ENCODE data around the gene PSKH1. TPM values are rescaled to one million over a fixed set of nuclear protein-coding genes. Genes with fewer than 3 reads are reported as not detected.

The PSKH1 gene
- total and polyA plus RNA-seq, 9 of the 15 experiments (the other 6 are each of a cell fraction or from before 2014, with no cell fraction given) = 0.96 to 20.9 (median 9.4) TPM

GRCh38 chr16:67893743-67894399 is 817 bp downstream of the PSKH1 start (continued):
- TF ChIP-seq BRF1 (IDR thresholded peaks at IDR 0.05; ENCODE audit: borderline replicate concordance, extremely low read depth, insufficient read length) = no peak
- no peak for TF ChIP-seq ZBTB9 (CRISPR knock-in tag; IDR thresholded peaks at IDR 0.05)
- TF ChIP-seq TFAP4 (CRISPR knock-in tag; IDR thresholded peaks at IDR 0.05; ENCODE audit: borderline replicate concordance) = peak; percentile 54
- TF ChIP-seq GABPB1 (CRISPR knock-in tag; IDR thresholded peaks at IDR 0.05) = 0 out of 2 replicates have a peak, but pooled peaks have one; percentile 2
- no peak for TF ChIP-seq ZNF695 (CRISPR knock-in tag; IDR thresholded peaks at IDR 0.05)
- no peak for TF ChIP-seq BRD4 (IDR thresholded peaks at IDR 0.05)

GRCh38 chr16:67897231-67897630 is 4.2 kb downstream of the PSKH1 start:
- Histone ChIP-seq H3K4me2 (ENCODE audit: insufficient read depth, low read length) (no peak overlapping the region), H3K36me3 (ENCODE audit: control insufficient read depth, insufficient read depth, low read length) (0 out of 3 replicates have a peak, but pooled peaks cover 3% of the 10 kb centered on the region), H3K27ac (ENCODE audit: extremely low read depth, low read depth, low read length) (no peak overlapping the region), H3K27me3 (ENCODE audit: control insufficient read depth in 2 of 2, insufficient read depth in 2 of 2, low read length in 2 of 2) (no peaks in the 10 kb centered on the region), H3K79me2 (ENCODE audit: control insufficient read depth, insufficient read depth, low read length) (peaks cover 63% of the 10 kb centered on the region), H3K4me1 (replicated peaks in 1 of 2; ENCODE audit: control insufficient read depth in 2 of 2, insufficient read depth in 2 of 2, low read length in 2 of 2) (peaks cover 5 to 16% of the 10 kb centered on the region in 2 experiments; a peak in 3 of 5 replicates), H2AFZ (ENCODE audit: low read depth, low read length) (no peak overlapping the region), H4K20me1 (replicated peaks; ENCODE audit: control insufficient read depth, insufficient read depth, low read length) (peaks cover 7% of the 10 kb centered on the region; the same call in 1 of the 2 replicates), H3K9me3 (replicated peaks; ENCODE audit: control insufficient read depth, insufficient read depth, low read depth, low read length) (no peaks in the 10 kb centered on the region), H3K9me1 (ENCODE audit: control insufficient read depth, insufficient read depth, low read length) (no peaks in the 10 kb centered on the region), H3K4me3 (no peak overlapping the region), H3K9ac (ENCODE audit: insufficient read depth in 1 of 2, low read depth in 2 of 2, low read length in 2 of 2) (no peak overlapping the region)
- 74% methylated on average over 3 of the region's 3 CpGs for WGBS (ENCODE audit: insufficient coverage, low coverage, missing lambda C conversion rate)
- in situ Hi-C loops (cut with MboI) (no loop called here), intact Hi-C loops (cut with micrococcal nuclease) (no loop called here)
- CTCF ChIA-PET (ENCODE audit: low intra/inter-chr PET ratio) = interaction anchor here (0.6 kb wide), 1 partner anchor 432 kb away, joined by 3 read pairs; no protein-coding TSS in a partner anchor
- FAIRE-seq (no peak), DNase-seq (ENCODE audit: extremely low read depth in 1 of 4, low spot score in 3 of 4) (no peak), ATAC-seq (no peak)
- POLR2A ChIA-PET = interaction anchor here (0.6 to 2.1 kb wide), 5 partner anchors 11 to 237 kb away, joined by 3 to 13 read pairs (median 4); partner anchors contain the start of gene ACD
- no TSS peak for BruUV-seq (replicated peaks)
- TF ChIP-seq HDAC1 (IDR thresholded peaks at IDR 0.05) = no peak
- no peak for TF ChIP-seq KAT7 (CRISPR knock-in tag; IDR thresholded peaks at IDR 0.05; ENCODE audit: borderline replicate concordance)
- TF ChIP-seq HMGN3 (IDR thresholded peaks at IDR 0.05; ENCODE audit: borderline replicate concordance, extremely low read depth, insufficient read length, low read depth, low read length) = no peak
- TF ChIP-seq ETS2 (tag; IDR thresholded peaks at IDR 0.05; ENCODE audit: borderline replicate concordance, poor library complexity, severe bottlenecking) = no peak
- no peak for TF ChIP-seq THRB (CRISPR knock-in tag; conservative IDR thresholded peaks at IDR 0.05)
- TF ChIP-seq BRD9 (IDR thresholded peaks at IDR 0.05; ENCODE audit: low read depth, partially characterized antibody) = no peak
- TF ChIP-seq ATF4 (CRISPR knock-in tag; IDR thresholded peaks at IDR 0.05) = no peak
- no peak for TF ChIP-seq KLF16 (IDR thresholded peaks at IDR 0.05)
- no peak for TF ChIP-seq SREBF1 (IDR thresholded peaks at IDR 0.05; ENCODE audit: borderline replicate concordance, low read depth, low read length)
